CMK (cell line): Measurements from ENCODE around the gene TIFAB.
"Not testable (repeated sequence)": the region's sequence is repeated elsewhere in the genome, so short reads cannot be mapped to it uniquely, and the experiment has no call there.

Source experiments
- DNase-seq: peaks from one replicate; pipeline ENCODE4 v3.0.0-alpha.2; 2010; ENCODE audit warnings: low read depth

Gene TIFAB, protein sequence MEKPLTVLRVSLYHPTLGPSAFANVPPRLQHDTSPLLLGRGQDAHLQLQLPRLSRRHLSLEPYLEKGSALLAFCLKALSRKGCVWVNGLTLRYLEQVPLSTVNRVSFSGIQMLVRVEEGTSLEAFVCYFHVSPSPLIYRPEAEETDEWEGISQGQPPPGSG

DNA sequence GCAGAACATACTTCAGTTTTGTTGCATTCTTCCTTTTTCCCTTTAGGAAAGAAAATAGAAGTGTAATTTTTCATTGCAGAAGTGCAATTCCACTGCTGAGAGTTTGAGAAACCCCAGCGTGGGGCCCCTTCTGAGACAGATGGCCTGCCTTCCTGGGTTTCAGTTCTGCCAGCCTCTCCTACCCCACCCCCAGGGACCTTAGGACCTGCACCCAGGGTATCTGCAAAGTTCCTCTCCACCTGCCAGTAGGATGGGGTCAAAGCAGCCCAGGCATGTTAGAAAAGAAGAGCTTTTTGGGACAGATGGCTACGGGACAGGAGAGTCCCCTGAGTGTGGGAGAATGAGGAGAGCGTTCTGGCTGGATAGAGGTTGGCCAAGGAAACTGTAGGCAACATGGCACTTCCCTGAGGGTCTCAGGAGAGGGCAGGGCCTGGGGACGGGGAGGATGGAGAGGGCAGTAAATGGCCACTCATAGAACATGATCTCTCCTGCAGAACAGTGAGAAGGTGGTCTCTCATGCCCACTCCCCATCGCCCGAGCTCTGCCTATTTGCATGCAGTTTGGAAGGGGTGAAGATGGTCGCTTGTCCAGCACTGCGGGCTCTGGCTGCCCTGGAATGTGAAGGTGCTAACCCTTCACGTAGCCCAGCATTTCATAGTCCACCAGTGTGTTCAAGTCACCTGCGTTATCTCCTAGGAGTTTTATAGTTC lies at the start of gene TIFAB:
TSS of gene TIFAB (minus strand) at position 31 of the 710 bp plus-strand sequence. CDS start 2,412 bp downstream, outside the sequence.
- DNase-seq, result no peak

DNA sequence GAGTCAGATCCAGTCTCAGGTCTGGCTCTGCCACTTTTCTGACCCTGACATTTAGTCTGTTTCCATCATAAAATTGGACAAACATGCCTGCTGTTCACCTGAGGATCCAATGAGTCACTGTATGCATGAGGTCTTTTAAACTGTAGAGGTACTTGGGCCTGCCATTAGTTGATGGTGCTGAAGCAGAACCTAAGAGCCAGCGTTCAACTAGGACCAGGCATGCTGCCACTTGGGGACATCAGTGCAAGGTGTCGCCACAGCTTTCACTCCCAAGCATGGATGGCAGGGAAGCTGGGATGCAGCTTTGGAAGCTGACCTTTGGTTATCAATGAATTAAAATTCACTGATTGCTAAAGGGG lies 46.5 kb upstream of the TIFAB start:
- DNase-seq, result no peak

DNA sequence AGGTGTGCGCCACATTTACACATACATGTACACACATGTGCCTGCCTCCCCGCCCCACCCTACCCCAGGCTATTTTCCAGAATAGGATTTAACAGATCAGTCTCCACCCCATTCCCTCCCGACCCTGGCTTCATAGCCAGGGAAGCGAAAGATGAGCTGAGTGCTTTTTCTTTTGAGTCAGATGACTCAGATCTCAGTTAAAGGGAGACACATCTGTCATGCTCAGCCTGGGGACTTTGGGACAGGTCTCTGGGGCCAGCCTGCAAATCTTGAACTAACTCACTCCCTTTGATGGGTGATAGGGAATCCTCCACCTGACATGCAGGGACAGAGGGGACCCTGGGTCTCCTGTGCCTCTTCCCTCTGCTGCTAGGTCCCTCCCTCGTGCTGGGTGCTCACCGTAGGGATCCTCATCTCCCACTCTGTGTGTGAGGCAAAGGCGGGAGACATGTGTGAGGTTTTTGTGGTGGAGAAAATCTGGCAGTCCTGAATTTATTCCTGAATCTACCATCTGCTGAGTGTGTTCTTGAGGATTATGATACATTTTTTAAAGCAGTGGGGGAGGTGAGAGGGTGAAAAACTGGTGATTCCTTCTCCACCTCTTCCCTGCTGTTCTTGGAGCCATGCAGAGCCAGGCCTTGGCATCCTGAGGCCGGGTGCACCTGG lies 46.0 kb upstream of the TIFAB start:
- DNase-seq, result no peak

DNA sequence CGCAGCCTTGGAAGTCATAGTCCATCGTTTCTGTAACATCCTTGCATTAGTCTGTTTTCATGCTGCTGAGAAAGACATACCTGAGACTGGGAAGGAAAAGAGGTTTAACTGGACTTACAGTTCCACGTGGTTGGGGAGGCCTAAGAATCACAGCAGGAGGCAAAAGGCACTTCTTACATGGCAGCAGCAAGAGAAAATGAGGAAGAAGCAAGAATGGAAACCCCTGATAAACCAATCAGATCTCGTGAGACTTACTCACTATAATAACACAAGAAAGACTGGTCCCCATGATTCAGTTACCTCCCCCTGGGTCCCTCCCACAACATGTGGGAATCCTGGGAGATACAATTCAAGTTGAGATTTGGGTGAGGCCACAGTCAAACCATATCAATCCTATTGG lies 43.4 kb upstream of the TIFAB start:
- not testable (repeated sequence) for DNase-seq

DNA sequence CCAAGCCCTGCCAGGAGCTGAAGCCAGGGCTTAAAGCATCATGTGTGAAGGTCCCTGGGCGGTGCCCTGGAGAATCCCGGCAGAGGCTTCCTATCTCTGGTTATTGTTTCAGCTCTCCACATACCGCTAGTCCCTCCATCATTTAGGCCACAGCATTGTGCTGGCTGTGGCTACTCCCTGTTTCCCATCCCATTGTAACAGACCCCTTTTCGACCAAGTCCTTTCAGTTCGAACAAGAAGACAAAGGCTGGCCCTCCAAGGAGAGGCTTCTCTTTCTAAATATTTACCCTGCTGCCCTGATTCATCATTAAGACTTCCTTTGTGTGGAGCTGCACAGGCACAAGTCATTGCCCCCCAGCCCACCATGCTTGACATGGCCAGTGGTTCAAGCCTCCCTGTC lies 42.0 kb upstream of the TIFAB start:
- DNase-seq, result no peak

DNA sequence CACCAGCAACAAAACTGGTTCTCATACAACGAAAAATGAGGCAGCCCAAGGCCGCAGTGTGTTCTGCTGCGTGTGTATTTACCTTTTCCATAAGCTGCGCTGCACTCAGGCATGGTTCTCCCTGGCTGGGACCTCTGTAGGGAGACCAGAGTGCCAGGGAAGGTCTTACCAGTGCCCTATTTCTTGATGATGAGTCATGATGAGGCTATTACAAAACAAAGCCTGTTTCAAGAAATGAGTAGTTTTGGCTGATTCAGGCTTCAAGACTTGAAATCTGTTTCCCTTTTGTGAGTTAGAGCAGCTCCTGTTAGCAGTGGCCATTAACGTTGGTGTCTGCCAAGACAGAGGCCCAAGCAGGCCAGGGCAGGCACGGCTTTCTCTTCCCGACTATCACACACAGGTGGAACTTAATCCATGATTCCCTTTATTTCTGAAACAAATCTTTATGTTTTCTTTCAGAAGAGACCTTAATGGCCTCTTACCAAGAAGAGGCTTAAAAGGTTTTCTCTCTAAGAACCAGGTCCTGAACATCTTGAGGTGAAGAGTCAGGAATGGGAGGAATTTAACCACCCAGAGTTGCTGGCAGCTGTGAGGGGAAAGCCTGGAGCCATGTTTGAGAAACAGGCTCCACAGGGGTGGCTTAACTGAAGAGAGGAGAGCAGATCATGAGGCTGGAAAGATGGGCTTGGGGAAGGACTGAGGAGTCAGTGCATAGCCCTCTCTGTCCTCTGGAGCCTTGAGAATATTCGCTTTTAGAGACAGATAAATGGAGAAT lies 41.4 kb upstream of the TIFAB start:
- DNase-seq, result no peak

DNA sequence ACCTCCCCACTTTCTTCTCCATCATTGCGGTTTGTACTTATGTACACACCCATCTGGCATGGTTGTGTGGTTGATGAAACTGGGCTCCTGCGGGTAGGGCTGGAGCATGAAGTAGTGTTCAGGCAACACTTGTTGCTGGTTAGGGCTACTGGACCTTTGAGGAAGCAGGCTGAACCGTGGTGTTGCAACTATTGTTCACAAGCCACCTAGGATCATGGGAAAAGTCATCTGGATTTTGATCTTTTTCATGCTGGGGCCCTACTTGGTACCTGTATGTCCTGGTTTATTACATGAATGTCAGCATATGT lies 40.1 kb upstream of the TIFAB start:
- DNase-seq, result no peak

DNA sequence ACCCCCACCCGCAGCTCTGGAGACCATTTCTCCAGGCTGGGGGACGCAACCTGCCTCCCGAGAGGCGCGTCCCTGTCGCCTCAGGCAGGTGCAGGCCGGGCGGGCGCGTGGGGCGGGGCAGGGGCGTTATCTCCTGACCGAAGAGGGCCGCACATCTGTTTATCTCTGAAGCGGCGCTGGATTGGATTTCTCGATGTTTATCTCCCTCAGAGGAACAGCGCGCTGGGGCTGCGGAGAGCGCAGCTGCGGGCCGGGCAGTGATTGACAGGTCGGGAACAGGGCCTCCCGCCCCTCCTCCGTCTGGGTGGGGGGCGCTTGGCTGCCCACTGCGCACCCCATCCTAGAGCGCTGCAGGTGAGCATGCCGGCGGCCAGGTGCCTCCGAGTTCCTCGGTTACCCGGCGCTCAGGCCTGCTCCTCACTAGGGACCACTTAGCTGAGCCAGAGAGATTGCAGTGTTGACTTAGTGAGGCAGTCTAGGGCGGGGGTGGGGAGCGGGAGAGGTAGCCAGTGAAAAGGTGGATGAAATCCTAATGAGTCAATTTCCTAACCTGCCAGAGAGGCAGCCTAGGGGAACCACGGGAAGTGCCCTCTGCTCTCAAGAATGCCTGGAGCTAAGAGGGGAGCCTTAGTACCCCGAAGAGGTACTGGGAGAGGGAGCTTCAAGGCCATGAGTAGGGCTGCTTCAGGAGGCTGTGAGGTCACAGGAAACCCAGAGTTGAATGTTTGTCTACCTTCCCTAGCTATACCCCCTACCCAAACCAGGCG lies 39.6 kb upstream of the TIFAB start:
- no peak for DNase-seq

DNA sequence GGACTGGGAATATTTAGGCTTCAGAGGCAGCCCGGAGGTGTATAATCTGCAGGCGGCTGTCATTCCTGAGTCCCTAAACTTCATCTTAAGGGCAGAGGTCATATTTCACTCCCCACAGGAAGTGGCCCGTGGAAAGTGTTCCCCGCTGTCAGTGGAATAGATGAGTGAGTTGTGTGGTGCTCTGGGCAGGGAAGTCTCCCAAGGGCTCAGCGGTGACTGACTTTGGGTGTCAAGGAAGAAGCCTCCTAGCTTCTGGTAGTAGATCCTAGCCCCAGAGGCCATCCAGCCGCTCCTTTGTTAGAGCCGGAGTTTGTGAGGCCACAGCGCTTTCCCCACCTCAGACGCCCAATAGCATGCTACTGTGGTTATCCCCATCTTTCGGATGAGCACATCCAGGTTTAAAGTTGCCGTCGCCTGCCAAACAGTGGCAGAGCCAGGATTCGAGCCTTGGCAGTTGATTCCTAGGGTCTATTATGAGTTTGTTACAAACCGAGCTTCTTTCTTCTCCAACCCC lies 38.9 kb upstream of the TIFAB start:
- DNase-seq, result no peak

DNA sequence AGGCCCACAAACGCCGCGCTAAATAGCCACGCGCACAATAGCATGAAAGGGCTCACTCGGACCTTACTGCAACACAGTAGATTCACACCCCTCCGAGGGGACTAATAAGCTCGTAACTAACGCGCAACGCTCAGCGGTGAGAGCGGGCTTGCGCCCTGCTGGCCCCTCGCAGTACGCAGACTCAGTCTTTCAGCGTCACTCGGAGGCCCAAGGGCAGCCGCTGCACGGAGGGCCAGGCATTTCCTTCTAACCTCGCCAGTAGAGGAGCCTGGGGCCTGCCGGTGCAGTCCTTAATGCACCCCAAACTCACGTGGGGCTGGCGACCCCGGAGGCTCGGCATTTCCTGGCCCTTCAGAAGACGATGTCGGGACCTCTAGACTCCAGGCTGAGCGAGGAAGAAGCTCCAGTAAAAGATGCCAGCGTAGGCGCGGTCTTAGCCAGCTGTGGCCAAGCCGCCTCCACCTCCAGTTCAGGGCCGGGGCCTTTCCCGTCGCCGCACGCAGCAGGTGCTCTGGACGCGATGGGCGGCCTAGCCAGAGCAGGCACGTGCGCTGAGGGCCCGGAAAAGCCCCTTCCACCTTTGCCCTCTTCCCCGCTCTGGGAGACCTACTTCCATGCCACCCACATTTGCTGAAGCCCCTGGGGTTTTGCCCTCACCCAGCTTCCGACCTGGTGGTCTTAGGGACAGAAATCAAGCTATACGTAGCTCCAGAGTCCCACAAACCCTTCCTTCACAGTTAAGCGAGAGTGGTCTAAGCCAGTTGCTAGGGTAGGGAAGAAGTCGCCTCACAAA lies 38.3 kb upstream of the TIFAB start:
- no peak for DNase-seq

DNA sequence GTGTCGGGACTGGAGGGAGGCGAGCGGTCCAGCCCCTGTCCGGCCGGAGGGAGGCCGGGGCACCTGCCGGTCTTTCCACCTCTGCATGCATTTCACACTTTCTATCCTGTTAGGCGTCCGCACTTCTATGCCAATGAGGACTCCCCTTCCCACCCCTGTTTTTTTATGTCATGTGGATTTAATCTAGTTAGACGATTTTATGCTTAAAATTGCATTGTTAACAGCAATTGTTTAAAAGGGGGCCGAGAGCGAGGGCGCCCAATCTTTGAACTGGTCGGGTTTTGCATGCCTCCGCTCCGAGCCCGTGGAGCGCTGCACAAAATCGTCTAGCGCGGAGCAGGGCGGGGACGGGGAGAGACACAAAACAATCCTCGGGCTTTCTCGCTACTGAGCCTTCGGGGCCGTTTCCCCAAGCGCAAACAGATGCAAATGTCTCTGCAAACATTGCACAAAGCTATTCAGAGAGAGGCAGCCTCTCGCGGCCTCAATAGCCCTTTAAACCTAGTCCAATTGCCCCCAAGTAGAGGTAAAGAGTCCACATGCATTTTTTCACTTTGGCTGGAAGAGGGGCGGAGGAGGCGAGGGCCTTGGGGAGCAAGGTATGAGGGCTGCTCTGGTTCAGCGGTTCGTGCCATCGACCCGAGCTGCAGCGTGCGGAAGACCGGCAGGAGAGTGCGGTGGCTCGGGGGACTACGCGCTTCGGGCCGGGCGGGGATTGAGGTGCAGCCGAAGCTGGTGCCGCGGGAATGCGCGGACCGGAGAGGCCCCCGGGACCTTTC lies 37.5 kb upstream of the TIFAB start:
- no peak for DNase-seq

DNA sequence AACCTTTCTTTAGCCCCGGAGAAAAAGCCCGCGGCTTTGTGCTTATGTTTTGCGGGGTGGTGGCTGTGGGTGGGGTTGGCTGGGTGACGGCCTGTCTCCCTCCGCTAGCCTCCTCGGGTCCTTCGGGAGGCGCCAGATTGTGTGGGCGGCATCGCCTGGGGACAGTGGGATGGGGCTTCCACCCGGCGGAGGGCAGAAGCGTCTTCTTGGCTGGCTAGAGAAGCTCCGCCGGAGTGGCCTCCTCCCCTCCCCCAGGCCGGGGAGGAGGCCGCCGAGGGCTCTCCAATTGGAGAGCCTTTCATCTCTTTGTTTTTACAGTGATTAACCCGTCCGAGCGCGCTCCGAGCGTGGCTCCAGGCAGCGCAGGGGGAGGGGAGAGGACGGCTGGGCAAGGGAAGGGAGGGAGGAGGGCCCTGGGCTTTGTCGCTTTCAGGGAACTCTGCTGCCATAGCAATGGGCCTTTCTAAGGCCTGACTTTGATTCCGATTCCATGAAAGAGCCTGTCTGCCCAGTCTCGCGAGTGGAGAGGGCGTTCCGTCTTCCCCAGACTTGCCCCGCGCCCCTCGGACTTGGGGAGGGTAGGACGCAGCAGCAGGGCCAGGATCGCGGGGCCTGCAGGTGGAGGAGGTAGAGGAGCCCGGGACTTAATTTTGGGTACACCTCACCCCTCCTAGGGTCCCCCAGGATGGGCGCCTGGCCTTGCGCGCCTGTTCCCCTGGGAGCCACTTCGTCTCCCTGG lies 36.7 kb upstream of the TIFAB start:
- no peak for DNase-seq

DNA sequence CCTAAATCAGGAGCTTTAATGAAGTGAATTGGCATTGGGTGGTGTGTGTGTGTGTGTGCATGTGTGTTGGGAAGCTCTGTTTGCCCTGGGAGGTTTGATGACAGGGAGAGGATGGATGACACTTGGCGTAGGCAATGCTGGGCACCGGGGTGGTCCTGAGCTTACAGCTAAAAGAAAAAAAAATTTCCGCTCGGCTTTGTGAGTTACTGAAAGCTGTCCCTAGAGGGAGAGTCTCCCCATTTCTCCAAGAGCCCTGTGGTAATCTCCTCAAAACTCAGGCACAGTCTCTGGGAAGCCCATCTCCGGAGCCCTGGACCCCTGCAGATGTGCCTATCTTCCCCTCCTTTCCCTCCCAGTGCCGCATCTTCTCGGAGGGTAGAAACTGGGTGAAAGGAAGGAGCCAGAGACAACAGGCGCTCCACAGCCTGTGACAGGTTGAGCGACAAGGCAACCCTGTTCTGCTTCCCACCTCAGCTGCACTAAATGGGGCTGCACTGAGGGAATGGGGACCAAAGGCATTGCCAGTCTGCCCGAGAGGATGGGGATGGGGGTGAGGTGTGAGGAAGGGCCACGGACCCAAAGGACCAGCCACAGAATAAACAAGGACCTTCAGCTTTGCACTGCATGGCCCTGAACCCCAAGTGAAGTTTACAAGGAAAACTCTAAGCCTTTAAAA lies 35.8 kb upstream of the TIFAB start:
- no peak for DNase-seq

DNA sequence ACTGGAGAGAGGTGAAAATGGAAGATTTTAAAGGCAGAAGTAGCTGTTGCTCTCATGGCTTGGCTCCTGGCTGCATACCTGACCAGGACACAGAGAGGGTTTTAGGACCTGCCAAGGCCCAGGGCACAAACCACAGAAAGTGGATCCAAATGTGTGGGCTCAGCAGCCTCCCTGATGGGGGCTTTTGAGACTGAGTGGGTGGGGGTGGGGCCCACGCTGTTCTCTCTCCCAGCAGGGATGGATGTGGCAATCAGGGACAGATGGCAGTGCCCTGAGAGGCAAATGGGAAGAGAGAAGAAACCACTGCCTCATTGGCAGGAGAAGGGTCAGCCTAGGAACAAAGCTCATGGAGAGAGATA lies 34.9 kb upstream of the TIFAB start:
- DNase-seq, result no peak

DNA sequence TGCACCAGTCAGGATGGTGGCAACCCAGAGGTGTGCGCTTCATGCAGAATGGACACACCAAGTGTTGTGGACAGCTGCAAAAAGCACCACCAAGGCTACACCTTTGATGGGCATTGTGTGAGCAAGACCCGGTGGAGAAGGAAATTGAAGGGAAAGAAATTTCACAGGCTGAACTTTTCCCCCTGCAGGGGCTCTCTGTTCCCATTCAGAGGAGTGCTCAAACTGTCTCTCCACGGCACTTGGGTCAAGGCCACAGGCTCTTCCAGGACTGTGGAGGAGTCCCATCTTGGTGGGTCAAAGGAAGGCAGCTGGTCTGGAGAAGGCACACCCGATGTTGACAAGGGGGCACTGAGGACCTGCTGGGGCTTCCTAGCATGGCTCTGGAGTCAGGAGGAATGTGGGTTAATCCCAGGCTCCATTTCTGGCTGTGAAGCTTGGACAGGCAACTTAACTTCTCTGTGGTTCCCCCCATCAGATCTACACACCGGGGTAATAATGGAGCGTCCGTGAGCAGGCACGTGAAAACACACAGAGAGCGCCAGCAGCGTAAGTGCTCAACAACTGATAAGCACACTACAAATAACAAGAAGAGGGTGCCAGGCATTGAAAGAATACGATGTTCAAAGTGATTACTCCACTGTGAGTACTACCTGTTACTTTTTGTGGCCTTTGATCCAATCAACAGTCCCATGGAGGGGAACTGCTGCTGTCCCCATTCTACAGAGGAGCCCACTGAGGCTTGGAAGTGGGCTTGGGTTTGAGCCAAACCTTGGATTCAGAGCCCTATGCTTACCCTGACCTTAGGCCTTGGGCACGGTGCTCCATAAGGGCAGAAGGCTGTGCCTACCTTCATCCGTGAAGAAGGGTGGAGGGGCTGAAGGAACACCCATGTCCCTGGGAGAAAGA lies 34.2 kb upstream of the TIFAB start:
- DNase-seq, result no peak

DNA sequence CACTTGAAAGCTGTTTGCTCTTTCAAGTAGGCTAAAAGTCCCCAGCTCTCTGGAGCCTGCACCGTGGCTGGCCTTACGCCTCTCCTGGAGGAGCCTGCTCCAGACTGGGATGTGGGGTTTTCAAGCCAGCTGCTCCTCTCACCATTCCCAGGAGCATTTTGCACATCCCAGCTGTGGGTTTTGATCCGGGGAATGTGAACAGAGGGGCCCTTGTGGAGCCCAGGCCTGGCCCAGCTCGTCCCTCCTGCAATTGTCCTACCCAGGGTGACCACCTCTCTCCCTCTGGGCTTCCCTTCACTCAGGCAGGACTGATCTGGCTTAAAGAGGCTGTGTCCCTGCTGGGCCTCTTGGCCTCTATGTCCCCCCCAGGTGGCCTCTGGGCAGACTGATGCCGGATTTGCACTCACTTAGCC lies 32.5 kb upstream of the TIFAB start:
- no peak for DNase-seq

DNA sequence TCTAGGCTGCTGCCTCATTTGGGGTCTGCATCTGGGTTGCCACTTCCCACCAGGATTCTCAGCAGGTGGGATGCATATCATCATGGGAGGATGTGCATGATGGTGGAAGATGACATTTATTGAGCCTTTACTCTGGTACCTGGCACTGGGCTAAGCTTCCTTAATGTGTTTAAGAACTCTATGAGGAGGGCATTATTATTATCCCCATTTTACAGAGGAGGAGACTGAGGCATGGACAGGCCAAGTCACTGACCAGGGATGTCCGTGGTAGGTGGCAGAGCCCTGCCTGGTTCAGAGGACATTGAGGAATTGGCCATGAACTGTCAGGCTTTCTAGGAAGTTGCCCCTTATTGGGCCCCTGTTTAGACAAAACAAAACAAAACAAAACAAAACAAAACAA lies 31.1 kb upstream of the TIFAB start:
- no peak for DNase-seq

DNA sequence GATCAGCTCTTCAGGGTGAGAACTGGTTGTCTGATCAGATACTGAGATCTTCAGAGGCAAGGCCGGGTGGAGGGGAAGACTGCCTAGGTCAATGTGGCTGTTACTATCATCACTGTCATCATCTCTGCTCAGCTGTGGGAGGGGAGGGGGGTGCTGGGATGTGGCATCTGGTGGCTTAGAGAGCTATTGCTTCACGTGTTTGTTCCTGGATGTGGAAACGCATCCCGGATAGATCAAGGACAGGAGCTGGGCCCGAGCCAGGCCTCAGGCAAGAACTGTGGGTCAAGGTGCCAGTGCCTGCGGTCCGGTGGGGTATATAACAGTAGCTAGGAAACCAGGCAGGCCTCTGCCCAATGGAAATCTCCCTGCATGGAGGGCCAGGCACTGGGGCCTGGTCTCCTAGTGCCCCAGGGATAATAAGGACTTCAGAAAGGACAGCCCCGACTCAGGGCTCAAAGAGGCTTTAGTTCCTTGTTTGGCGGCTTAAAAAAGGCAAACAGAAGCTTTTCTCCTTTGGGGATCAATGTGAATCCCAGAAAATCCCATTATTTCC lies 30.3 kb upstream of the TIFAB start:
- peak; percentile 79 for DNase-seq
